Gastrocnemius medialis (tissue), 4 donors: ENCODE measurements around the gene FGR. TPM values are rescaled to one million over a fixed set of nuclear protein-coding genes. Genes with fewer than 3 reads are reported as not detected.

Experiments
- ATAC-seq, 2 donors: fragments of 150-250 bp; one replicate each; pipeline ENCODE4 v1.9.1; 2016
- DNase-seq, 2 donors: peaks; one replicate each; pipeline ENCODE4 v3.0.0-alpha.2; 2019
- H3K27ac ChIP-seq, 4 donors: fragments of 200-600 bp; sonication (generic); 1 replicate in 1 of 4; 2 replicates in 3 of 4; pipeline ENCODE4 v1.5.1; 2016 to 2018; ENCODE audit warnings: mild to moderate bottlenecking in 2 of 4, moderate library complexity in 1 of 4
- H3K27me3 ChIP-seq, 3 donors: fragments of 200-600 bp; sonication (generic) in 2 of 3; 1 replicate in 1 of 3; 2 replicates in 2 of 3; pipeline versions ENCODE4 v1.5.1 to v1.6.0; 2016 to 2019; ENCODE audit warnings: mild to moderate bottlenecking in 1 of 3, moderate library complexity in 1 of 3
- H3K36me3 ChIP-seq, 2 donors: fragments of 200-600 bp; sonication (generic) in 1 of 2; one replicate each; pipeline ENCODE4 v1.5.1; 2017 to 2018
- H3K4me1 ChIP-seq, 2 donors: fragments of 200-600 bp; sonication (generic) in 1 of 2; one replicate each; pipeline ENCODE4 v1.5.1; 2016 to 2017; ENCODE audit warnings: mild to moderate bottlenecking in 2 of 2
- H3K4me3 ChIP-seq, 4 donors: fragments of 200-600 bp; sonication (generic) in 3 of 4; 1 replicate in 1 of 4; 2 replicates in 3 of 4; pipeline ENCODE4 v1.5.1; 2016 to 2019; ENCODE audit warnings: mild to moderate bottlenecking in 2 of 4
- H3K9me3 ChIP-seq, 3 donors: fragments of 200-600 bp; sonication (generic) in 2 of 3; 1 replicate in 1 of 3; 2 replicates in 2 of 3; pipeline ENCODE4 v1.5.1; 2016 to 2019
- POLR2A ChIP-seq, 2 donors: fragments of 450-650 bp; IDR thresholded peaks; one replicate each; pipeline ENCODE4 v1.6.1; 2017; ENCODE audit warnings: antibody characterized with exemption in 2 of 2, mild to moderate bottlenecking in 2 of 2, moderate library complexity in 2 of 2
- in situ Hi-C, 4 donors: fragments of 200-750 bp; cut with MboI; loops; one replicate each; pipeline versions ENCODE4 v1.15.0 to v1.8.0; 2017; ENCODE audit warnings: low sequenced_read_pairs in 4 of 4
- intact Hi-C: fragments of 100-400 bp; cut with DNase I; formaldehyde crosslinking; loops from one replicate; pipeline ENCODE4 v1.15.1; 2023; ENCODE audit warnings: low total_unique reads
- total RNA-seq, 4 donors: library from RNA; depleted of rRNA; stranded (reverse); fragments of >200 nt; gene quantifications; one replicate each; pipeline versions ENCODE4 v1.1.0 to v1.2.3, GENCODE V29; 2016
- TF ChIP-seq, protein P1 (sequence below), 5 experiments: fragments of 450-650 bp in 3 of 5; fragments of 200-600 bp in 2 of 5; sonication (generic) in 2 of 5; IDR thresholded peaks in 4 of 5; conservative IDR thresholded peaks in 1 of 5; 1 replicate in 4 of 5; 2 replicates in 1 of 5; pipeline ENCODE4 v1.5.1; 2016 to 2019; ENCODE audit warnings: antibody characterized with exemption in 5 of 5, mild to moderate bottlenecking in 3 of 5, moderate library complexity in 3 of 5

The FGR gene
- total RNA-seq, 4 donors from 2014 or later = 1.3 to 5.8 (median 4.7) TPM

DNA sequence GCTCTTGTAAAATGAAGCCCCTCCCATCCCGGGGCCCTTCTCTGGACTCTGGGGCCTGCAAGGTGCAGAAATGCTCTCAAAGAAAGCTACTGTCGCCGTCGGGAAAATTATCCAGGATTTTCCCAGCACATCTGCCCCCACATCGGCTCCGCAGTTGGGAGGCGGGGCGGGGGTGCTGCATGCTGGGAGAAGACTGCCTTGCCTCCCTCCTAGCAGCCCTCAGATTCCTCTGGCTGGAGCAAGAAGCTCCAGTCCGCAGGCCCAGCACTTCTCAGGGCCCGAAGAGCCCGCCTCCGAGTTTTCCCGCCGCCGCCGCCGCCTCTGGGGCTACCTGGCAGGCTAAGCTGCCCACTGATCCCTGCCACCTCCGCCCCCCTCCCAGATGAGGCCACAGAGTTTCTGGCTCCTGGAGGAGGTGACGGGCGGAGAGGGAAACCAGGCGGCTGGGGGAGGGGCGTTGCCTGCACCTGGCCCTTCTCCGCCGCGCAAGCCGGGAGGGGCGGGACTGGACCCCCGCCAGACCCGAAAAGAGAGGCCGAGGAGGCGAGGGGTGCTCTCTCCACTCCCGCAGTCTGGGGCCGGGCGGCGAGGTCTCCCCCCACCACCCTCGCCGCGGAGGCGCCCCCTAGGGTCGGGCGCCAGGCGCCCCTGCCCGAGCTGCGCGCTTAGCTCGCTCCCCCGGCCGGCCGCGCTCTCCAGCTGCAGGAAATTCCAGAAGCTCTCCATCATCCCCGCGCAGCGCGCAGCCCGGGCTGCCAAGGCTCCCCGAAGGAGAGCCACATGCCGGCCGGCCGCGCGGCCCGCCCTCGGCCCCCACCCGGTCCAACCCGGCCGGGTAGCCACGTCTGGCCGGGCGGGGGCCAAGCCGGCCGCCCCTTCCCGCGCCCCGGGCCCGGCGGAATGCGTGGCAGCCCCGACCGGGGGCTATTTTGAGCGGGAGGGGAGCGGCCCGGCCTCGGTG is 59.8 kb downstream of the FGR start:
- in situ Hi-C loops (no loop called here), intact Hi-C loops (loop anchor here (10.0 kb wide), 1 partner anchor 1340 kb away; the partner anchor contains the start of gene CEP85)

GRCh38 chr1:27574001-27574781 is 60.8 kb downstream of the FGR start:
- in situ Hi-C loops = no loop called here
- DNase-seq (peak in 1 of 2 donors; percentile 29), ATAC-seq (no peak)
- Histone ChIP-seq H3K27me3 (no peaks in the 10 kb centered on the region), H3K27ac (peak overlapping the region; percentile 95 to 100 (median 98)), H3K4me3 (peak overlapping the region in 3 of 4 donors; percentile 52 to 66 (median 61)), H3K9me3 (no peaks in the 10 kb centered on the region), H3K36me3 (no peaks in the 10 kb centered on the region), H3K4me1 (peaks cover 81 to 88% of the 10 kb centered on the region in 2 donors)
- intact Hi-C loops = loop anchor here (10.0 kb wide), 1 partner anchor 1339 kb away; the partner anchor contains the start of gene CEP85
- TF ChIP-seq POLR2A (IDR thresholded peaks at IDR 0.05) = no peak
- TF ChIP-seq, protein P1, sequence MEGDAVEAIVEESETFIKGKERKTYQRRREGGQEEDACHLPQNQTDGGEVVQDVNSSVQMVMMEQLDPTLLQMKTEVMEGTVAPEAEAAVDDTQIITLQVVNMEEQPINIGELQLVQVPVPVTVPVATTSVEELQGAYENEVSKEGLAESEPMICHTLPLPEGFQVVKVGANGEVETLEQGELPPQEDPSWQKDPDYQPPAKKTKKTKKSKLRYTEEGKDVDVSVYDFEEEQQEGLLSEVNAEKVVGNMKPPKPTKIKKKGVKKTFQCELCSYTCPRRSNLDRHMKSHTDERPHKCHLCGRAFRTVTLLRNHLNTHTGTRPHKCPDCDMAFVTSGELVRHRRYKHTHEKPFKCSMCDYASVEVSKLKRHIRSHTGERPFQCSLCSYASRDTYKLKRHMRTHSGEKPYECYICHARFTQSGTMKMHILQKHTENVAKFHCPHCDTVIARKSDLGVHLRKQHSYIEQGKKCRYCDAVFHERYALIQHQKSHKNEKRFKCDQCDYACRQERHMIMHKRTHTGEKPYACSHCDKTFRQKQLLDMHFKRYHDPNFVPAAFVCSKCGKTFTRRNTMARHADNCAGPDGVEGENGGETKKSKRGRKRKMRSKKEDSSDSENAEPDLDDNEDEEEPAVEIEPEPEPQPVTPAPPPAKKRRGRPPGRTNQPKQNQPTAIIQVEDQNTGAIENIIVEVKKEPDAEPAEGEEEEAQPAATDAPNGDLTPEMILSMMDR (IDR thresholded peaks at IDR 0.05 in 4 of 5, conservative IDR thresholded peaks at IDR 0.05 in 1 of 5) = no peak

More for the DNA sequence above, 59.8 kb downstream of the FGR start:
- H3K4me1 ChIP-seq = peaks cover 82 to 85% of the 10 kb centered on the region in 2 donors
- H3K36me3 ChIP-seq = no peaks in the 10 kb centered on the region
- peak overlapping the region; percentile 95 to 100 (median 98) for H3K27ac ChIP-seq
- ATAC-seq (peak; percentile 41 to 47), DNase-seq (peak in 1 of 2 donors; percentile 87)
- H3K27me3 ChIP-seq = no peaks in the 10 kb centered on the region
- peak overlapping the region; percentile 52 to 66 (median 58) for H3K4me3 ChIP-seq
- TF ChIP-seq POLR2A (IDR thresholded peaks at IDR 0.05) = peak; percentile 27 to 57
- TF ChIP-seq, protein P1 (IDR thresholded peaks at IDR 0.05 in 4 of 5, conservative IDR thresholded peaks at IDR 0.05 in 1 of 5) = peak in 2 of 5 experiments; percentile 30 to 51
- no peaks in the 10 kb centered on the region for H3K9me3 ChIP-seq

DNA sequence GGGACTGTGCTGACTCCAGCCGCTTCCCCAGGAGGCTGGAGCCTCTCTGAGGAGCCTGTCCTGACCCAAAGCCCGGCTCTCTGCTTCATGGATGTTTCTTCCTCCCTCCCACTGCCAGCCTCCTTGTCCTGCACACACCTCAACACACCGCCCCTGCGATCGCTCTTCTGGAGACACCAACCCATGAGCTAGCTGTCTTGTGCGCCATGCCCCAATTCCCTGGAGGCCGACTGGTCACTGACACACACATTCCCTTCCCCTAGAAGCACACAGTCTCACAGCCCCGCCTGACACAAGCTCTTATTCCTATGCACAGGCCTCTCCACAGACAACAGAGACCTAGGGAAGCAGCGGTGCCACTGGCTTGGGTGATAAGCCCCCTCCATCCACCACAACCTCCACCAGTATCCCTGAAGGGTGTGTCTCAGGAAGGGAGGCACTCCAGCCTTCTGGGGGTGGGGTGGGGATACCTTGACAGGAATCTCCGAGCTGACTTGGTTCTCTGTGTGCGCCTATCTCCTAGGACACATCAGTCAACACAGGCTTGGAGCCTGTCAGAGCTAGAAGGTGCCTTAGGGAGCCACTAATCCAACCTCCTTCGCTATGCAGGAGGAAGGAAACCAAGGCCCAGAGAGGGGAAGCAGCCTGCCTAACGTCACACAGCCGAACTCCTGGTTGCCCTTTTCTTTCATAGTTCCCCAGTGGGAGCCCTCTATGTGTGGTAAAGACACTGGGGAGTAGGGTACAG is 62.1 kb downstream of the FGR start:
- Histone ChIP-seq H3K27me3 (no peaks in the 10 kb centered on the region), H3K36me3 (no peaks in the 10 kb centered on the region), H3K9me3 (no peaks in the 10 kb centered on the region), H3K4me1 (peaks cover 89% of the 10 kb centered on the region in 2 donors), H3K27ac (peak overlapping the region; percentile 95 to 100 (median 98)), H3K4me3 (peak overlapping the region; percentile 2 to 44 (median 20))
- TF ChIP-seq POLR2A (IDR thresholded peaks at IDR 0.05) = no peak
- TF ChIP-seq, protein P1 (IDR thresholded peaks at IDR 0.05 in 4 of 5, conservative IDR thresholded peaks at IDR 0.05 in 1 of 5) = no peak
- peak; percentile 0 to 2 for ATAC-seq
- DNase-seq = peak in 1 of 2 donors; percentile 70
- in situ Hi-C loops = no loop called here
- intact Hi-C loops = loop anchor here (10.0 kb wide), 1 partner anchor 1338 kb away; the partner anchor contains the start of gene CEP85
